Melanocyte of skin (primary cell): ENCODE data around the gene SLC9A4. TPM values are rescaled to one million over a fixed set of nuclear protein-coding genes. Genes with fewer than 3 reads are reported as not detected.

Source experiments
- small RNA-seq, 2 donors: library from RNA; depleted of rRNA; stranded (forward); fragments of <200 nt; gene quantifications; one replicate each; pipeline ENCODE3, GENCODE V24; 2012
- total RNA-seq, 2 donors: library from RNA; depleted of rRNA; stranded (reverse); fragments of >200 nt; gene quantifications; 2 replicates each; pipeline ENCODE4 v1.2.3, GENCODE V29; 2012

SLC9A4 gene, protein sequence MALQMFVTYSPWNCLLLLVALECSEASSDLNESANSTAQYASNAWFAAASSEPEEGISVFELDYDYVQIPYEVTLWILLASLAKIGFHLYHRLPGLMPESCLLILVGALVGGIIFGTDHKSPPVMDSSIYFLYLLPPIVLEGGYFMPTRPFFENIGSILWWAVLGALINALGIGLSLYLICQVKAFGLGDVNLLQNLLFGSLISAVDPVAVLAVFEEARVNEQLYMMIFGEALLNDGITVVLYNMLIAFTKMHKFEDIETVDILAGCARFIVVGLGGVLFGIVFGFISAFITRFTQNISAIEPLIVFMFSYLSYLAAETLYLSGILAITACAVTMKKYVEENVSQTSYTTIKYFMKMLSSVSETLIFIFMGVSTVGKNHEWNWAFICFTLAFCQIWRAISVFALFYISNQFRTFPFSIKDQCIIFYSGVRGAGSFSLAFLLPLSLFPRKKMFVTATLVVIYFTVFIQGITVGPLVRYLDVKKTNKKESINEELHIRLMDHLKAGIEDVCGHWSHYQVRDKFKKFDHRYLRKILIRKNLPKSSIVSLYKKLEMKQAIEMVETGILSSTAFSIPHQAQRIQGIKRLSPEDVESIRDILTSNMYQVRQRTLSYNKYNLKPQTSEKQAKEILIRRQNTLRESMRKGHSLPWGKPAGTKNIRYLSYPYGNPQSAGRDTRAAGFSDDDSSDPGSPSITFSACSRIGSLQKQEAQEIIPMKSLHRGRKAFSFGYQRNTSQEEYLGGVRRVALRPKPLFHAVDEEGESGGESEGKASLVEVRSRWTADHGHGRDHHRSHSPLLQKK
- not detected for total RNA-seq

DNA sequence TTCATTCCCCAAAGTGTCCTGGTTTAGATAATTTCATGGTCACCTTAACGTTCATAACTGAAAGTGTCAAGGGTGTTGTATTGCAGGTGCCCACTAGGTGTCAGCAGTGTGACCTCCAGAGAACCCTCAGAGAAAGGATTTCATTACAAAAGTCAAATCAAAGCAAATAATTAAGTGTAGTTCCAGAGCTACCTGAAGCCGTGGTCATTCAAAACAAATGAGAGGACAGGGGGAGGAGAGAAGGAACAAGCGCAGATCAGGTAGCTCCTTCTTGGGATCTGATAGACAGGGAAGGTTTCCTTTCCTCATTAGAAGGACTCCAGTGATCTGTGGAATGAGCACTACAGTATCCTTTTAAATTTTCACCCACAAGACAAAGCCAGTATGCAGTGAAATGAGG, at the start of gene SLC9A4:
SLC9A4 (plus strand) TSS at position 207 of the 400 bp plus-strand sequence. CDS start 534 bp downstream, outside the sequence.

Small RNA genes within 50 kb of the gene (small RNA-seq; reads per million reads assigned to genes)
- 0 reads per million in 2 donors for gene MIR4772

Other genes with a start within 250 kb of the SLC9A4 start
- under 1 TPM; under 0.01 TPM for gene IL1RL1, start 161.7 kb upstream of the SLC9A4 start, total RNA-seq
- under 1 TPM; 0.33 to 0.34 TPM for gene IL18R1, start 117.4 kb upstream of the SLC9A4 start, total RNA-seq
- gene IL18RAP, start 50.1 kb upstream of the SLC9A4 start, total RNA-seq: not detected
- not detected for gene SLC9A2, start 146.3 kb downstream of the SLC9A4 start, total RNA-seq